GM19193 (cell line): ENCODE measurements around the gene PACSIN2.

ENCODE experiments used
- POLR2A ChIP-seq: IDR thresholded peaks from 4 replicates; pipeline ENCODE4 v1.6.1; 2011; ENCODE audit not compliant: insufficient read depth, insufficient read length; ENCODE audit errors: extremely low read depth

The PACSIN2 gene

GRCh38 chr22:42868751-42869251 is 146.1 kb downstream of the PACSIN2 start:
- no peak for TF ChIP-seq POLR2A

- no peak for TF ChIP-seq POLR2A
Measured at GRCh38 chr22:42866100-42866499, 148.8 kb downstream of the PACSIN2 start.

GRCh38 chr22:42865536-42865935 is 149.4 kb downstream of the PACSIN2 start:
- TF ChIP-seq POLR2A = no peak

- TF ChIP-seq POLR2A = no peak
Measured at GRCh38 chr22:42863349-42863961, 151.5 kb downstream of the PACSIN2 start.

- no peak for TF ChIP-seq POLR2A
Measured at GRCh38 chr22:42862045-42862734, 152.8 kb downstream of the PACSIN2 start.

- TF ChIP-seq POLR2A = no peak
Measured at GRCh38 chr22:42860968-42861367, 154.0 kb downstream of the PACSIN2 start.

GRCh38 chr22:42857845-42858481 is 157.0 kb downstream of the PACSIN2 start:
- TF ChIP-seq POLR2A = no peak

- peak; percentile 87 for TF ChIP-seq POLR2A
Measured at GRCh38 chr22:42856865-42857704, 157.9 kb downstream of the PACSIN2 start, which contains the start of gene ARFGAP3. ARFGAP3 (minus strand) TSS chr22:42857273; CDS start chr22:42857182, 91 bp downstream.

GRCh38 chr22:42856179-42856864 is 158.6 kb downstream of the PACSIN2 start:
- no peak for TF ChIP-seq POLR2A

- TF ChIP-seq POLR2A = no peak
Measured at GRCh38 chr22:42855721-42856120, 159.2 kb downstream of the PACSIN2 start.

GRCh38 chr22:42855211-42855610 is 159.7 kb downstream of the PACSIN2 start:
- TF ChIP-seq POLR2A = no peak

GRCh38 chr22:42848941-42849550 is 165.9 kb downstream of the PACSIN2 start:
- TF ChIP-seq POLR2A = no peak

- no peak for TF ChIP-seq POLR2A
Measured at GRCh38 chr22:42847110-42847509, 167.8 kb downstream of the PACSIN2 start.

- TF ChIP-seq POLR2A = no peak
Measured at GRCh38 chr22:42844756-42845155, 170.2 kb downstream of the PACSIN2 start.

GRCh38 chr22:42842658-42843370 is 172.1 kb downstream of the PACSIN2 start:
- TF ChIP-seq POLR2A = no peak
